PFSK-1 (cell line): ENCODE results near the gene IL2RA.

Experiments used
- FOXP2 ChIP-seq: optimal IDR thresholded peaks from 2 replicates; pipeline ENCODE3; 2011; ENCODE audit warnings: borderline replicate concordance, control low read depth, inconsistent platforms; ENCODE audit not compliant: insufficient read depth; ENCODE audit errors: extremely low read length, extremely low read depth
- POLR2AphosphoS5 ChIP-seq: IDR thresholded peaks from 2 replicates; pipeline ENCODE4 v1.6.1; 2012; ENCODE audit warnings: low read depth, mild to moderate bottlenecking, control low read depth, low read length, moderate library complexity
- SIN3A ChIP-seq: IDR thresholded peaks from 2 replicates; pipeline ENCODE4 v1.6.1; 2012; ENCODE audit warnings: mild to moderate bottlenecking, low read length, moderate library complexity, borderline replicate concordance; ENCODE audit not compliant: insufficient read depth
- TAF1 ChIP-seq: IDR thresholded peaks from 2 replicates; pipeline ENCODE4 v1.6.1; 2012; ENCODE audit warnings: low read length, control low read depth, borderline replicate concordance; ENCODE audit not compliant: insufficient read depth
- TF ChIP-seq, protein P1 (sequence below), 2 experiments: IDR thresholded peaks; 2 replicates each; pipeline versions ENCODE4 v1.6.1 to v1.8.0; 2011 to 2012; ENCODE audit warnings: low read depth in 2 of 2, low read length in 2 of 2, control low read depth in 1 of 2, inconsistent platforms in 1 of 2, mild to moderate bottlenecking in 1 of 2, moderate library complexity in 1 of 2; ENCODE audit not compliant: insufficient read depth in 1 of 2

DNA sequence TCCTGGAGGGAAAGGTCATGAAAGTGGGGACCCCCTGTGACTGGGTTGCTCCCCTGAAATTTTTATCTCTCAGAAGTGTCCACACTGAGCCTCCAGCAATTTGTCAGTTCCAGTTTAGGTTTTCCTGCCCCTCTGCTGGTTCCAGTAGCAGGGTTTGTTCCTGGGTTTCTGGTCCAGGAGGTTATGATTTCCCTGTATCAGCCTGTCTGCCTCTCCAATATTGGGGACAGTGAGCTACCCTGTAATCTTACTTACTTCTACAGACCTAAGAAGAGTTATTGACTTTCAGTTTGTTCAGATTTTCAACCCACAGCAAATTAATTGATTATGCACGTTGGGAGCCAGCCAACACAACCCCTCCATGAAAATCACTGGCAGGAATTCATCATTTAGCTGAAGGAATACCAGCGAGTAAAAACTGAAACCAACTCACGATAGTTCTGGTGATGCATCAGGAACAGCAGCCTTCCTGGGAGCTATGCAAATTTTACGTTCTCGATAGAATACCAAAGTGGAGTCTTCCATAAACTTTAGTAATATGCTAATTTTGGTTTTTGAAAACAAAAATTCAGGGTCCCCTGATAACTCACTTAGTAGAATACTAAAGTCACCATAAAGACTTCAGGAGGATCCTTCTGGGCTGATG lies 53.5 kb downstream of the IL2RA start:
- TF ChIP-seq TAF1 (no peak), POLR2AphosphoS5 (no peak), SIN3A (no peak), FOXP2 (no peak)
- TF ChIP-seq, protein P1, sequence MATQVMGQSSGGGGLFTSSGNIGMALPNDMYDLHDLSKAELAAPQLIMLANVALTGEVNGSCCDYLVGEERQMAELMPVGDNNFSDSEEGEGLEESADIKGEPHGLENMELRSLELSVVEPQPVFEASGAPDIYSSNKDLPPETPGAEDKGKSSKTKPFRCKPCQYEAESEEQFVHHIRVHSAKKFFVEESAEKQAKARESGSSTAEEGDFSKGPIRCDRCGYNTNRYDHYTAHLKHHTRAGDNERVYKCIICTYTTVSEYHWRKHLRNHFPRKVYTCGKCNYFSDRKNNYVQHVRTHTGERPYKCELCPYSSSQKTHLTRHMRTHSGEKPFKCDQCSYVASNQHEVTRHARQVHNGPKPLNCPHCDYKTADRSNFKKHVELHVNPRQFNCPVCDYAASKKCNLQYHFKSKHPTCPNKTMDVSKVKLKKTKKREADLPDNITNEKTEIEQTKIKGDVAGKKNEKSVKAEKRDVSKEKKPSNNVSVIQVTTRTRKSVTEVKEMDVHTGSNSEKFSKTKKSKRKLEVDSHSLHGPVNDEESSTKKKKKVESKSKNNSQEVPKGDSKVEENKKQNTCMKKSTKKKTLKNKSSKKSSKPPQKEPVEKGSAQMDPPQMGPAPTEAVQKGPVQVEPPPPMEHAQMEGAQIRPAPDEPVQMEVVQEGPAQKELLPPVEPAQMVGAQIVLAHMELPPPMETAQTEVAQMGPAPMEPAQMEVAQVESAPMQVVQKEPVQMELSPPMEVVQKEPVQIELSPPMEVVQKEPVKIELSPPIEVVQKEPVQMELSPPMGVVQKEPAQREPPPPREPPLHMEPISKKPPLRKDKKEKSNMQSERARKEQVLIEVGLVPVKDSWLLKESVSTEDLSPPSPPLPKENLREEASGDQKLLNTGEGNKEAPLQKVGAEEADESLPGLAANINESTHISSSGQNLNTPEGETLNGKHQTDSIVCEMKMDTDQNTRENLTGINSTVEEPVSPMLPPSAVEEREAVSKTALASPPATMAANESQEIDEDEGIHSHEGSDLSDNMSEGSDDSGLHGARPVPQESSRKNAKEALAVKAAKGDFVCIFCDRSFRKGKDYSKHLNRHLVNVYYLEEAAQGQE (IDR thresholded peaks at IDR 0.05; ENCODE audit: insufficient read depth in 1 of 2, low read depth in 2 of 2, low read length in 2 of 2): no peak
